Activated CD8-positive, alpha-beta T cell treated with anti-CD3 and anti-CD28 coated beads, Interleukin-2, amount 10 ng/mL, durations not matched to agents 7 days and 5 days (primary cell): ENCODE results near the gene POLR1E. TPM values are rescaled to one million over a fixed set of nuclear protein-coding genes. Genes with fewer than 3 reads are reported as not detected.

Experiments
- ATAC-seq: fragments of 150-1000 bp; cut with Tn5 transposase; one replicate; pipeline ENCODE4 v1.10.0; 2021; ENCODE audit warnings: moderate library complexity
- CTCF ChIA-PET: fragments of 350-600 bp; sonication (Branson Sonifier 250); formaldehyde crosslinking; loops from one replicate; lab custom pipeline; 2021; ENCODE audit warnings: antibody characterized with exemption; lab: Charles Lee
- POLR2A ChIA-PET: fragments of 350-600 bp; sonication (Branson Sonifier 250); formaldehyde crosslinking; loops from one replicate; lab custom pipeline; 2021; ENCODE audit warnings: antibody characterized with exemption; lab: Charles Lee
- DNase-seq: peaks from one replicate; pipeline ENCODE4 v3.0.0-alpha.2; 2020
- H3K27ac Mint-ChIP-seq: one replicate; pipeline ENCODE4 v1.8.0; 2021; ENCODE audit warnings: mild to moderate bottlenecking, mixed read lengths
- H3K27me3 Mint-ChIP-seq: one replicate; pipeline ENCODE4 v1.8.0; 2021; ENCODE audit warnings: low read depth, mixed read lengths
- H3K36me3 Mint-ChIP-seq: one replicate; pipeline ENCODE4 v1.8.0; 2021; ENCODE audit warnings: low read depth, mixed read lengths
- H3K4me1 Mint-ChIP-seq: one replicate; pipeline ENCODE4 v1.8.0; 2021; ENCODE audit warnings: low read depth, mixed read lengths
- H3K4me3 Mint-ChIP-seq: one replicate; pipeline ENCODE4 v1.8.0; 2021; ENCODE audit warnings: mild to moderate bottlenecking, mixed read lengths
- H3K9me3 Mint-ChIP-seq: one replicate; pipeline ENCODE4 v1.8.0; 2022; ENCODE audit warnings: mixed read lengths; ENCODE audit not compliant: insufficient read depth
- total RNA-seq, 2 experiments: library from RNA; stranded (reverse); gene quantifications; one replicate each; pipeline ENCODE4 v1.2.3, GENCODE V29; 2021

Gene POLR1E
- total RNA-seq, result 10 to 100 TPM; 38.2 to 39.0 TPM

GRCh38 chr9:37485389-37486255 lies at the start of gene POLR1E:
Gene POLR1E (plus strand): TSS chr9:37485948. CDS start chr9:37486048, 100 bp downstream.
- DNase-seq, result peak; percentile 97
- peak; percentile 97 for ATAC-seq
- ChIA-PET POLR2A (interaction anchor here (0.9 to 2.5 kb wide), 11 partner anchors 10 to 365 kb away, joined by 3 to 31 read pairs (median 4); partner anchors contain the start of genes DCAF10, TOMM5, ZBTB5 and ZCCHC7), CTCF (interaction anchor here (1.8 kb wide), 1 partner anchor 107 kb away, joined by 9 read pairs; the partner anchor contains the start of gene TOMM5)
- Mint-ChIP-seq H3K36me3 (peaks cover 32% of the 10 kb centered on the region), H3K27ac (peak within 1 kb of the TSS; percentile 96), H3K27me3 (peaks cover 7% of the 10 kb centered on the region), H3K4me1 (peaks cover 41% of the 10 kb centered on the region), H3K4me3 (peak within 1 kb of the TSS; percentile 93), H3K9me3 (no peaks in the 10 kb centered on the region)

- Mint-ChIP-seq H3K27me3 (no peaks in the 10 kb centered on the region), H3K27ac (no peak overlapping the region), H3K9me3 (no peaks in the 10 kb centered on the region), H3K4me1 (no peaks in the 10 kb centered on the region), H3K36me3 (peaks cover 48% of the 10 kb centered on the region), H3K4me3 (no peak overlapping the region)
- no peak for ATAC-seq
- DNase-seq, result no peak
- CTCF ChIA-PET, result no interaction called here
- POLR2A ChIA-PET, result interaction anchor here (0.6 kb wide), 1 partner anchor 110 kb away, joined by 3 read pairs; no protein-coding TSS in a partner anchor
Observed at GRCh38 chr9:37436540-37436939, 49.2 kb upstream of the POLR1E start.

- Mint-ChIP-seq H3K27ac (no peak overlapping the region), H3K36me3 (peaks cover 50% of the 10 kb centered on the region), H3K4me3 (no peak overlapping the region), H3K27me3 (no peaks in the 10 kb centered on the region), H3K4me1 (no peaks in the 10 kb centered on the region), H3K9me3 (no peaks in the 10 kb centered on the region)
- ChIA-PET POLR2A (interaction anchor here (0.6 kb wide), 1 partner anchor 111 kb away, joined by 3 read pairs; no protein-coding TSS in a partner anchor), CTCF (no interaction called here)
- ATAC-seq (no peak), DNase-seq (no peak)
Observed at GRCh38 chr9:37437010-37437409, 48.7 kb upstream of the POLR1E start.

DNA sequence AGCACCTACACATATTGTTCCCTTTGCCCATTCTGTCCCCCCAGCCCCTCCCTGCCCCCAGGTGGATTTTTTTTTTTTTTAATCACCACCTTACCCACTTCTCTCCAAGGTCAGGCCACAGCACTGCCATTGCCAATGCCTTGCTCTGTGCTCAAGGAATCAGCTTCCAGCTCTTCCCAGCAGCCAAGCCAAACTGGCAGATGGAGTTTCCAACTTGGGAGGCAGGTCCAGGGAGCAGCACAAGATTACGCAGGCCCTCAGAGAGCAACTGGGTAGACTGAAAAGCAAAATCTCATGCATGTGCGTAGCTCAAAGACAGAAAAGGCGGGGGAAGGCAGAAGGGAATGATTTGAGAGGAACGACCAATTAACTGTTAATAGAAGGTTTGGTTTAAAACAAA lies 48.1 kb upstream of the POLR1E start:
- H3K36me3 Mint-ChIP-seq, result peaks cover 54% of the 10 kb centered on the region
- CTCF ChIA-PET, result no interaction called here
- DNase-seq, result no peak
- no peak overlapping the region for H3K4me3 Mint-ChIP-seq
- H3K9me3 Mint-ChIP-seq, result no peaks in the 10 kb centered on the region
- peak overlapping the region; percentile 34 for H3K27ac Mint-ChIP-seq
- no peaks in the 10 kb centered on the region for H3K27me3 Mint-ChIP-seq
- H3K4me1 Mint-ChIP-seq, result no peaks in the 10 kb centered on the region
- POLR2A ChIA-PET, result no interaction called here
- ATAC-seq, result no peak

- no peaks in the 10 kb centered on the region for H3K27me3 Mint-ChIP-seq
- POLR2A ChIA-PET, result no interaction called here
- H3K4me3 Mint-ChIP-seq, result no peak overlapping the region
- H3K4me1 Mint-ChIP-seq, result no peaks in the 10 kb centered on the region
- H3K27ac Mint-ChIP-seq, result no peak overlapping the region
- DNase-seq (no peak), ATAC-seq (no peak)
- peaks cover 54% of the 10 kb centered on the region for H3K36me3 Mint-ChIP-seq
- CTCF ChIA-PET, result no interaction called here
- H3K9me3 Mint-ChIP-seq, result no peaks in the 10 kb centered on the region
Observed at GRCh38 chr9:37438359-37438758, 47.4 kb upstream of the POLR1E start.

DNA sequence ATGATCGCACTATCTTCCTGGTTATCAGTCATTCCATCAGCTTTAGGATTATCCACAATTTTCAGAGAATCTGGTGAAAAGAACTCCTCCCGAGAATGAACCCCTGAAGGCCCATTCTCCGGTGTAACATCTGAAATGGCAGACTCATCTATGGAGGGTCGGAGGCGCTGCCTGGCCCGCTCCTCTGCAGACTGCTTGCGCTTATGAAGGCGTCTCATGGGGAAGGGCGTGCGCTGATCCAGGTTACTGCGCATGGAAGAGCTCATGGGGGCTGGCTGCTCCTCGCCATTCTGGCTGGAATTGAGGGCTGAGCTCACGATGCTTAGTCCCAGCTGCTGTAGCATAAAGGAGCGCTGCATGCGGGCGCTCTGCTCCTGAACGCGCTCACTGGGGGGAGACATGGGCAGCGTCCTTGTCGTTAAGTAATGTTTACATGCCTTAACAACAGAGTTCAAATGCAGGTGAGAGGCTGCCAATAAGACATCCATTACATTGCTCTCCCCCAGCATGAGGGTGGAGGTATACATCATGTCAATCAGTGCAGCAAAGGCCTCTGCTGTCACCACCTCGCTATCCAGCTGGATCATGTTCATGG lies 43.9 kb upstream of the POLR1E start:
- POLR2A ChIA-PET, result no interaction called here
- H3K4me1 Mint-ChIP-seq, result no peaks in the 10 kb centered on the region
- CTCF ChIA-PET, result interaction anchor here (0.8 to 1.2 kb wide), 2 partner anchors 19 to 569 kb away, joined by 3 read pairs; no protein-coding TSS in a partner anchor

DNA sequence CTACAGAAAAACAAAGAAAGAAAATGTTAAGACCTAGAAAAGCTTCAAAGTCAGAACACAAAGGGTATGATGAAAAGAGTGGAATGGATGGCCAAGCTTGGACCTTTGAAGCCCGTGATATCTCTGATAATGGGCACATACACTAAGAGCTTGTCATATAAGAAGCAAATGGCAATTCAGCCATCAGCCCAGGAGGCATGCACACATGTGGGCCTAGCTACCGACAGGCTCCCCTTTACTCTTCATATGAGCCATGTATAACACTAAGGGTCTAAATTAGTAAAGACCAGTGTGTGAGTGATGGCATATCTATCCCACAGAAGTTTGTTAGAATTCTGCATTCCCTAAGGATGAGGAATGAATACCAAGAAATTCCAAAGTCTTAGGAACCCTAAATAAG lies 43.2 kb upstream of the POLR1E start:
- H3K4me1 Mint-ChIP-seq, result no peaks in the 10 kb centered on the region
- peaks cover 39% of the 10 kb centered on the region for H3K36me3 Mint-ChIP-seq
- POLR2A ChIA-PET, result no interaction called here
- no peak overlapping the region for H3K27ac Mint-ChIP-seq
- H3K27me3 Mint-ChIP-seq, result no peaks in the 10 kb centered on the region
- CTCF ChIA-PET, result interaction anchor here (0.8 to 1.2 kb wide), 2 partner anchors 18 to 569 kb away, joined by 3 read pairs; no protein-coding TSS in a partner anchor
- DNase-seq (no peak), ATAC-seq (no peak)
- H3K4me3 Mint-ChIP-seq, result no peak overlapping the region
- H3K9me3 Mint-ChIP-seq, result no peaks in the 10 kb centered on the region

More for the DNA sequence above, 43.9 kb upstream of the POLR1E start:
- Mint-ChIP-seq H3K27me3 (no peaks in the 10 kb centered on the region), H3K27ac (peak overlapping the region; percentile 25), H3K36me3 (peaks cover 44% of the 10 kb centered on the region), H3K9me3 (no peaks in the 10 kb centered on the region), H3K4me3 (no peak overlapping the region)
- ATAC-seq, result no peak
- no peak for DNase-seq

GRCh38 chr9:37443566-37443965 lies 42.2 kb upstream of the POLR1E start:
- no peaks in the 10 kb centered on the region for H3K4me1 Mint-ChIP-seq
- no peak overlapping the region for H3K27ac Mint-ChIP-seq
- ATAC-seq, result no peak
- peaks cover 34% of the 10 kb centered on the region for H3K36me3 Mint-ChIP-seq
- no peak for DNase-seq
- H3K4me3 Mint-ChIP-seq, result no peak overlapping the region
- CTCF ChIA-PET, result no interaction called here
- H3K27me3 Mint-ChIP-seq, result no peaks in the 10 kb centered on the region
- no peaks in the 10 kb centered on the region for H3K9me3 Mint-ChIP-seq
- POLR2A ChIA-PET, result interaction anchor here (0.6 kb wide), 1 partner anchor 21 kb away, joined by 4 read pairs; the partner anchor contains the start of gene GRHPR

- H3K27ac Mint-ChIP-seq, result no peak overlapping the region
- POLR2A ChIA-PET, result no interaction called here
- no peaks in the 10 kb centered on the region for H3K9me3 Mint-ChIP-seq
Observed at GRCh38 chr9:37444890-37445289, 40.9 kb upstream of the POLR1E start.

DNA sequence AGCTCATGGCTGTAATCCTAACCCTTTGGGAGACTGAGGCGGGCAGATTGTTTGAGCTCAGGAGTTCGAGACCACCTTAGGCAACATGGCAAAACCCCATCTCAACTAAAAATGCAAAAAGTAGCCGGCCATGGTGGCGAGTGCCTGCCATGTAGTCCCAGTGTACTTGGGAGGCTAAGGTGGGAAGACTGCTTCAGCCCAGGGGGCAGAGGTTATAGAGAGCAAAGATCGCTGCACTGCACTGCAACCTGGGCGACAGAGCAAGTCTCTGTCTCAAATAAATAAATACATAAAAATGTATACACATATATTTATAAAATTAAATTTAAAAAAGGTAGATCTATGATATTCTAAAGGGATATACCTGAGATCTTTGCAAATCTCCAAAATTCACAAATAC lies 39.9 kb upstream of the POLR1E start:
- Mint-ChIP-seq H3K27me3 (no peaks in the 10 kb centered on the region), H3K4me1 (no peaks in the 10 kb centered on the region), H3K36me3 (peaks cover 31% of the 10 kb centered on the region), H3K27ac (no peak overlapping the region), H3K4me3 (no peak overlapping the region), H3K9me3 (no peaks in the 10 kb centered on the region)
- DNase-seq, result no peak
- ChIA-PET POLR2A (no interaction called here), CTCF (no interaction called here)
- no peak for ATAC-seq

More at GRCh38 chr9:37444890-37445289, 40.9 kb upstream of the POLR1E start:
- H3K27me3 Mint-ChIP-seq, result no peaks in the 10 kb centered on the region
- CTCF ChIA-PET, result no interaction called here
- no peak overlapping the region for H3K4me3 Mint-ChIP-seq
- H3K36me3 Mint-ChIP-seq, result peaks cover 35% of the 10 kb centered on the region
- DNase-seq (no peak), ATAC-seq (no peak)
- H3K4me1 Mint-ChIP-seq, result no peaks in the 10 kb centered on the region

GRCh38 chr9:37446401-37446800 lies 39.3 kb upstream of the POLR1E start:
- DNase-seq (no peak), ATAC-seq (no peak)
- H3K9me3 Mint-ChIP-seq, result no peaks in the 10 kb centered on the region
- H3K4me3 Mint-ChIP-seq, result no peak overlapping the region
- ChIA-PET POLR2A (no interaction called here), CTCF (no interaction called here)
- H3K27ac Mint-ChIP-seq, result no peak overlapping the region
- no peaks in the 10 kb centered on the region for H3K4me1 Mint-ChIP-seq
- peaks cover 29% of the 10 kb centered on the region for H3K36me3 Mint-ChIP-seq
- no peaks in the 10 kb centered on the region for H3K27me3 Mint-ChIP-seq

- no peaks in the 10 kb centered on the region for H3K27me3 Mint-ChIP-seq
- no peak for ATAC-seq
- no peaks in the 10 kb centered on the region for H3K9me3 Mint-ChIP-seq
- ChIA-PET CTCF (no interaction called here), POLR2A (no interaction called here)
- no peak overlapping the region for H3K27ac Mint-ChIP-seq
- peaks cover 25% of the 10 kb centered on the region for H3K36me3 Mint-ChIP-seq
- H3K4me3 Mint-ChIP-seq, result no peak overlapping the region
- no peak for DNase-seq
- no peaks in the 10 kb centered on the region for H3K4me1 Mint-ChIP-seq
Observed at GRCh38 chr9:37447111-37447510, 38.6 kb upstream of the POLR1E start.
